ENCODE results near the gene DSC1.

- TF ChIP-seq EGR1 (IDR thresholded peaks at IDR 0.05) (no peak), EP300 (IDR thresholded peaks at IDR 0.05; ENCODE audit: borderline replicate concordance) (no peak), REST (IDR thresholded peaks at IDR 0.05; ENCODE audit: low read depth) (no peak)
Observed at GRCh38 chr18:31189757-31190156, 27.1 kb upstream of the DSC1 start.
